ENCODE data around the gene RAB5B.
A peak's percentile ranks its signal among the peaks of the same experiment; 100 is the strongest.

Gene RAB5B

GRCh38 chr12:55940065-55940732 lies 33.7 kb upstream of the RAB5B start:
- peak; percentile 94 for TF ChIP-seq CTCF (IDR thresholded peaks at IDR 0.05)
- Histone ChIP-seq H3K4me2 (ENCODE audit: low read length) (peak overlapping the region; percentile 36), H2AFZ (peak overlapping the region; percentile 86), H3K4me1 (peaks cover 3% of the 10 kb centered on the region), H3K79me2 (peaks cover 3% of the 10 kb centered on the region), H3K9me3 (ENCODE audit: control insufficient read depth, low read length) (no peaks in the 10 kb centered on the region), H3K27ac (peak overlapping the region; percentile 7), H3K36me3 (ENCODE audit: control insufficient read depth, insufficient read depth, low read length) (no peaks in the 10 kb centered on the region), H3K9ac (no peak overlapping the region), H3K27me3 (ENCODE audit: control insufficient read depth, insufficient read depth, low read length) (no peaks in the 10 kb centered on the region), H3K4me3 (ENCODE audit: low read depth, low read length) (no peak overlapping the region)

- Histone ChIP-seq H3K79me2 (peaks cover 3% of the 10 kb centered on the region), H3K4me3 (ENCODE audit: low read depth, low read length) (no peak overlapping the region), H3K27ac (no peak overlapping the region), H2AFZ (no peak overlapping the region), H3K9me3 (ENCODE audit: control insufficient read depth, low read length) (no peaks in the 10 kb centered on the region), H3K36me3 (ENCODE audit: control insufficient read depth, insufficient read depth, low read length) (no peaks in the 10 kb centered on the region), H3K9ac (no peak overlapping the region), H3K4me2 (ENCODE audit: low read length) (no peak overlapping the region), H3K4me1 (peaks cover 3% of the 10 kb centered on the region), H3K27me3 (ENCODE audit: control insufficient read depth, insufficient read depth, low read length) (no peaks in the 10 kb centered on the region)
- no peak for TF ChIP-seq CTCF (IDR thresholded peaks at IDR 0.05)
Observed at GRCh38 chr12:55942055-55942454, 31.8 kb upstream of the RAB5B start.

- Histone ChIP-seq H3K9me3 (ENCODE audit: control insufficient read depth, low read length) (no peaks in the 10 kb centered on the region), H3K4me1 (peaks cover 3% of the 10 kb centered on the region), H3K9ac (no peak overlapping the region), H3K4me2 (ENCODE audit: low read length) (no peak overlapping the region), H3K27me3 (ENCODE audit: control insufficient read depth, insufficient read depth, low read length) (no peaks in the 10 kb centered on the region), H2AFZ (no peak overlapping the region), H3K4me3 (ENCODE audit: low read depth, low read length) (no peak overlapping the region), H3K79me2 (peaks cover 3% of the 10 kb centered on the region), H3K27ac (no peak overlapping the region), H3K36me3 (ENCODE audit: control insufficient read depth, insufficient read depth, low read length) (no peaks in the 10 kb centered on the region)
- TF ChIP-seq CTCF (IDR thresholded peaks at IDR 0.05) = no peak
Observed at GRCh38 chr12:55942577-55943136, 31.2 kb upstream of the RAB5B start.

GRCh38 chr12:55946553-55946952 lies 27.3 kb upstream of the RAB5B start:
- H3K4me1 ChIP-seq = no peaks in the 10 kb centered on the region
- no peak overlapping the region for H3K27ac ChIP-seq
- no peaks in the 10 kb centered on the region for H3K36me3 ChIP-seq (ENCODE audit: control insufficient read depth, insufficient read depth, low read length)
- H2AFZ ChIP-seq = no peak overlapping the region
- no peak overlapping the region for H3K4me3 ChIP-seq (ENCODE audit: low read depth, low read length)
- H3K4me2 ChIP-seq (ENCODE audit: low read length) = no peak overlapping the region
- no peak for TF ChIP-seq CTCF (IDR thresholded peaks at IDR 0.05)
- H3K9me3 ChIP-seq (ENCODE audit: control insufficient read depth, low read length) = no peaks in the 10 kb centered on the region
- no peaks in the 10 kb centered on the region for H3K27me3 ChIP-seq (ENCODE audit: control insufficient read depth, insufficient read depth, low read length)
- no peak overlapping the region for H3K9ac ChIP-seq
- H3K79me2 ChIP-seq = peaks cover 3% of the 10 kb centered on the region

- H3K4me1 ChIP-seq = peaks cover 7% of the 10 kb centered on the region
- H3K36me3 ChIP-seq (ENCODE audit: control insufficient read depth, insufficient read depth, low read length) = no peaks in the 10 kb centered on the region
- no peak overlapping the region for H3K4me3 ChIP-seq (ENCODE audit: low read depth, low read length)
- no peak overlapping the region for H3K9ac ChIP-seq
- H3K27ac ChIP-seq = no peak overlapping the region
- no peak overlapping the region for H3K4me2 ChIP-seq (ENCODE audit: low read length)
- no peaks in the 10 kb centered on the region for H3K9me3 ChIP-seq (ENCODE audit: control insufficient read depth, low read length)
- no peak overlapping the region for H2AFZ ChIP-seq
- no peaks in the 10 kb centered on the region for H3K27me3 ChIP-seq (ENCODE audit: control insufficient read depth, insufficient read depth, low read length)
- no peaks in the 10 kb centered on the region for H3K79me2 ChIP-seq
- TF ChIP-seq CTCF (IDR thresholded peaks at IDR 0.05) = no peak
Observed at GRCh38 chr12:55955344-55955743, 18.5 kb upstream of the RAB5B start.

All from parathyroid adenoma (tissue), 2 donors.